Hair follicular keratinocyte (primary cell): Measurements from ENCODE around the gene METTL15. TPM values are rescaled to one million over a fixed set of nuclear protein-coding genes. Genes with fewer than 3 reads are reported as not detected.

ENCODE experiments used
- total RNA-seq: library from RNA; depleted of rRNA; stranded (reverse); fragments of >200 nt; gene quantifications from 2 replicates; pipeline ENCODE4 v1.2.3, GENCODE V29; 2015

METTL15 gene
- total RNA-seq, result 7.5 and 12.4 TPM in 2 replicates

GRCh38 chr11:28107750-28108618 is at the start of gene METTL15, which contains the start of gene KIF18A:
Gene METTL15 (plus strand): TSS chr11:28108388. CDS start chr11:28113335, 4,947 bp downstream.
Gene KIF18A (minus strand): TSS chr11:28108156. CDS start chr11:28097947, 10,209 bp downstream.

Other genes with a start within 250 kb of the METTL15 start
- 5.2 and 8.5 TPM in 2 replicates for gene KIF18A, start 232 bp upstream of the METTL15 start, total RNA-seq